ENCODE measurements around the gene RELT.
A peak's percentile ranks its signal among the peaks of the same experiment; 100 is the strongest.

Gene RELT

DNA sequence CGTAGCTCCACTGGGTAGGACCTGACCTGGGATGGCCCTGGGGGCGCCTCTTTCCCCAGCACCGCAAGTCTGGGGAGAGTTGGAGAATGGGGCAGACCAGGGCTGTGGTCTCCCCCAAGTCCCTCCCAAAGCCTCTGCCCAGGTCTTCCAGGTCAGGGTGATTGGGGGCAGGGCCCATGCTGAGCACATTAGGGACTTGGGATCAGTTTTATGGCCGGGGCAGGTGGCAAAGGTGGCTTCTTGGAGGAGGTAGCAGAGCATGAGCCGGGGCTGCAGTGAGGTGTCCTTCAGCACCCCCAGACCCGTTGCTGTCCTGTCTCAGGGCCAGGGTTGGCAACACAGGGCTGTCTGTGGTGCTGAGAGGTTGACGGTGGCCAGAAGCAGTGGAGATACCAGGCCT lies 6.0 kb downstream of the RELT start:
- Histone ChIP-seq H3K36me3 (ENCODE audit: low read length) (no peaks in the 10 kb centered on the region), H3K79me2 (ENCODE audit: insufficient read depth, low read length) (peaks cover 90% of the 10 kb centered on the region), H3K4me3 (ENCODE audit: insufficient read depth, low read length, poor library complexity, severe bottlenecking) (no peak overlapping the region), H3K27me3 (ENCODE audit: low read length) (no peaks in the 10 kb centered on the region), H3K4me2 (ENCODE audit: low read depth, low read length, poor library complexity, severe bottlenecking) (peak overlapping the region; percentile 42), H3K9ac (ENCODE audit: low read length) (peak overlapping the region; percentile 27; the same call in 1 of the 2 replicates), H3F3A (ENCODE audit: insufficient read depth) (peaks cover 15% of the 10 kb centered on the region), H3K9me2 (replicated peaks; ENCODE audit: insufficient read depth, low read length) (no peaks in the 10 kb centered on the region), H3K27ac (ENCODE audit: low read depth, low read length) (peak overlapping the region; percentile 74), H2AFZ (ENCODE audit: low read depth, low read length, severe bottlenecking) (no peak overlapping the region), H3K9me3 (ENCODE audit: insufficient read depth, low read length) (no peaks in the 10 kb centered on the region), H4K20me1 (ENCODE audit: low read depth, low read length) (no peaks in the 10 kb centered on the region; the same call in 1 of the 2 replicates)
- TF ChIP-seq, protein P1, sequence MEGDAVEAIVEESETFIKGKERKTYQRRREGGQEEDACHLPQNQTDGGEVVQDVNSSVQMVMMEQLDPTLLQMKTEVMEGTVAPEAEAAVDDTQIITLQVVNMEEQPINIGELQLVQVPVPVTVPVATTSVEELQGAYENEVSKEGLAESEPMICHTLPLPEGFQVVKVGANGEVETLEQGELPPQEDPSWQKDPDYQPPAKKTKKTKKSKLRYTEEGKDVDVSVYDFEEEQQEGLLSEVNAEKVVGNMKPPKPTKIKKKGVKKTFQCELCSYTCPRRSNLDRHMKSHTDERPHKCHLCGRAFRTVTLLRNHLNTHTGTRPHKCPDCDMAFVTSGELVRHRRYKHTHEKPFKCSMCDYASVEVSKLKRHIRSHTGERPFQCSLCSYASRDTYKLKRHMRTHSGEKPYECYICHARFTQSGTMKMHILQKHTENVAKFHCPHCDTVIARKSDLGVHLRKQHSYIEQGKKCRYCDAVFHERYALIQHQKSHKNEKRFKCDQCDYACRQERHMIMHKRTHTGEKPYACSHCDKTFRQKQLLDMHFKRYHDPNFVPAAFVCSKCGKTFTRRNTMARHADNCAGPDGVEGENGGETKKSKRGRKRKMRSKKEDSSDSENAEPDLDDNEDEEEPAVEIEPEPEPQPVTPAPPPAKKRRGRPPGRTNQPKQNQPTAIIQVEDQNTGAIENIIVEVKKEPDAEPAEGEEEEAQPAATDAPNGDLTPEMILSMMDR (IDR thresholded peaks at IDR 0.05; ENCODE audit: insufficient read depth, low read length, poor library complexity, severe bottlenecking) = no peak
- TF ChIP-seq EZH2phosphoT487 (conservative IDR thresholded peaks at IDR 0.05; ENCODE audit: low read length) = no peak

DNA sequence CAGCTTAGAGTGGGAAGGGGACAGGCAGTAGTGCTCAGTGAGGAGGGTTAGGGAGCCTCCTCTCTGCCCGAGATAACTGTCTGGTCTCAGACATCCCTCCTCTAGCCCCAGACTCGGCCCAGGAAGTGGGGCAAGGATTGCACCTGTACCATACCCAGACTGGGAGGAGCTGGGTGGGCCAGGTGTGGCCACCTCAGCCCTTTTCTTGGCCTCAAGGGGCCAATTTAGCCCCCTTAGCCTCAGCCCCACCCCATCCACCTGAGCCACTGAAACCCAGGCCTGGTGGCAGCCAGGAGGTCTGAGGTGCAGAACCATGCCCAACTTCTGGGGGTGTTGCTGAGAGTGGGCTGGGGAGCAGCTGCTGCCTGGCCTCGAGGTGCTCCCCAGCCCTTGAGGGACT lies 6.5 kb downstream of the RELT start:
- H3K4me3 ChIP-seq (ENCODE audit: insufficient read depth, low read length, poor library complexity, severe bottlenecking) = no peak overlapping the region
- H3F3A ChIP-seq (ENCODE audit: insufficient read depth) = peaks cover 15% of the 10 kb centered on the region
- no peaks in the 10 kb centered on the region for H3K9me3 ChIP-seq (ENCODE audit: insufficient read depth, low read length)
- H4K20me1 ChIP-seq (ENCODE audit: low read depth, low read length) = no peaks in the 10 kb centered on the region; the same call in 1 of the 2 replicates
- TF ChIP-seq, protein P1 (IDR thresholded peaks at IDR 0.05; ENCODE audit: insufficient read depth, low read length, poor library complexity, severe bottlenecking) = no peak
- TF ChIP-seq EZH2phosphoT487 (conservative IDR thresholded peaks at IDR 0.05; ENCODE audit: low read length) = no peak
- H3K27ac ChIP-seq (ENCODE audit: low read depth, low read length) = peak overlapping the region; percentile 74
- H3K27me3 ChIP-seq (ENCODE audit: low read length) = no peaks in the 10 kb centered on the region
- H3K36me3 ChIP-seq (ENCODE audit: low read length) = no peaks in the 10 kb centered on the region
- no peaks in the 10 kb centered on the region for H3K9me2 ChIP-seq (replicated peaks; ENCODE audit: insufficient read depth, low read length)
- H2AFZ ChIP-seq (ENCODE audit: low read depth, low read length, severe bottlenecking) = no peak overlapping the region
- H3K4me2 ChIP-seq (ENCODE audit: low read depth, low read length, poor library complexity, severe bottlenecking) = peak overlapping the region; percentile 42
- peaks cover 90% of the 10 kb centered on the region for H3K79me2 ChIP-seq (ENCODE audit: insufficient read depth, low read length)
- peak overlapping the region; percentile 27; the same call in 1 of the 2 replicates for H3K9ac ChIP-seq (ENCODE audit: low read length)

DNA sequence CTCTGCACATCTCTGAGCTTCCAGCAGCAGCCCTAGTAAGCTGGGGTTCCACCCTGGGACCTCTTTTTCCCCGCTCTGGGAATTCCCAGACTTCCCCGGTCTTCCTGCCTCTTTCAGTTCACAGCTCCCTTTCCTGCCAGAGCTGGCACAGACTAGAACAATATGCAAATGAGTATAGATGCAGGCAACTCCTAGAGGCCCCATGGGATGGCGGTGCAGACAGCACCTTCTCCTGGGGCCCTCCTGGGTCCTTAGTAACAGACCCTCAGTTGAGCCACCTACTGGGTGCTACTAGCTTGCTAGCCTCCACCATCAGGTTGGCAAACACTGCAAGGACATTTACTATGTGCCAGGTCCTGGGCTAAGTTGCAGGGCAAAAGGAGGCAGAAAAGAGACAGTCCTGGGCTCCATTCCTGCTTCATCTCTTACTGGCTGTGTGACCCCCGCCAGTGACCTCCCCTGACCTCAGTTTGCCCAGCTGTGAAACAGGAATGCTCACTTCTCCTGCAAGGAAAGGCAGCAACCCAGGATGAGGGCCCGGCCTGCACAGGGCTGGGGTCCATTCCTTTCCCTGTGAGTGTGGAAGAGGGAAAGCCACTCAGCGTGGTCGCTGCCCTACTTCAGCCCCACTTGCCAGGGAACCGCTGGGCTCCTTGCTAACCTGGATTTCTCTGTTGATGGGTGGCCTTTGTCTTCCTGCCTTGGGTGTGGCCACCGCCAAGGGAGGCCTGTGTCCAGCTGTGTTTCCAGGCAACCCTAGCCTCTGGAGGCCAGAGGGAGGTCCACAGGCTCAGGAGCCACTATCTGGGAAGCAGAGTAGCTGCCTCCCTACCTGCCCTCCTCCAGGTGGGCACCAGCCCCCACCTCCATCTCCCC lies 7.3 kb downstream of the RELT start:
- Histone ChIP-seq H3K4me3 (ENCODE audit: insufficient read depth, low read length, poor library complexity, severe bottlenecking) (no peak overlapping the region), H3F3A (ENCODE audit: insufficient read depth) (peaks cover 15% of the 10 kb centered on the region), H3K27ac (ENCODE audit: low read depth, low read length) (peak overlapping the region; percentile 74), H3K4me2 (ENCODE audit: low read depth, low read length, poor library complexity, severe bottlenecking) (peak overlapping the region; percentile 42), H3K9me3 (ENCODE audit: insufficient read depth, low read length) (no peaks in the 10 kb centered on the region), H3K36me3 (ENCODE audit: low read length) (no peaks in the 10 kb centered on the region), H4K20me1 (ENCODE audit: low read depth, low read length) (no peaks in the 10 kb centered on the region; the same call in 1 of the 2 replicates), H3K9me2 (replicated peaks; ENCODE audit: insufficient read depth, low read length) (no peaks in the 10 kb centered on the region), H3K79me2 (ENCODE audit: insufficient read depth, low read length) (peaks cover 90% of the 10 kb centered on the region), H3K9ac (ENCODE audit: low read length) (peak overlapping the region; percentile 27; the same call in 1 of the 2 replicates), H3K27me3 (ENCODE audit: low read length) (no peaks in the 10 kb centered on the region), H2AFZ (ENCODE audit: low read depth, low read length, severe bottlenecking) (no peak overlapping the region)
- TF ChIP-seq, protein P1 (IDR thresholded peaks at IDR 0.05; ENCODE audit: insufficient read depth, low read length, poor library complexity, severe bottlenecking) = no peak
- TF ChIP-seq EZH2phosphoT487 (conservative IDR thresholded peaks at IDR 0.05; ENCODE audit: low read length) = no peak
